Measurements from ENCODE around the gene ZNF550. TPM values are rescaled to one million over a fixed set of nuclear protein-coding genes. Genes with fewer than 3 reads are reported as not detected.

The ZNF550 gene
- total RNA-seq, 1 donor from 2014 or later, result 15.7 TPM

DNA sequence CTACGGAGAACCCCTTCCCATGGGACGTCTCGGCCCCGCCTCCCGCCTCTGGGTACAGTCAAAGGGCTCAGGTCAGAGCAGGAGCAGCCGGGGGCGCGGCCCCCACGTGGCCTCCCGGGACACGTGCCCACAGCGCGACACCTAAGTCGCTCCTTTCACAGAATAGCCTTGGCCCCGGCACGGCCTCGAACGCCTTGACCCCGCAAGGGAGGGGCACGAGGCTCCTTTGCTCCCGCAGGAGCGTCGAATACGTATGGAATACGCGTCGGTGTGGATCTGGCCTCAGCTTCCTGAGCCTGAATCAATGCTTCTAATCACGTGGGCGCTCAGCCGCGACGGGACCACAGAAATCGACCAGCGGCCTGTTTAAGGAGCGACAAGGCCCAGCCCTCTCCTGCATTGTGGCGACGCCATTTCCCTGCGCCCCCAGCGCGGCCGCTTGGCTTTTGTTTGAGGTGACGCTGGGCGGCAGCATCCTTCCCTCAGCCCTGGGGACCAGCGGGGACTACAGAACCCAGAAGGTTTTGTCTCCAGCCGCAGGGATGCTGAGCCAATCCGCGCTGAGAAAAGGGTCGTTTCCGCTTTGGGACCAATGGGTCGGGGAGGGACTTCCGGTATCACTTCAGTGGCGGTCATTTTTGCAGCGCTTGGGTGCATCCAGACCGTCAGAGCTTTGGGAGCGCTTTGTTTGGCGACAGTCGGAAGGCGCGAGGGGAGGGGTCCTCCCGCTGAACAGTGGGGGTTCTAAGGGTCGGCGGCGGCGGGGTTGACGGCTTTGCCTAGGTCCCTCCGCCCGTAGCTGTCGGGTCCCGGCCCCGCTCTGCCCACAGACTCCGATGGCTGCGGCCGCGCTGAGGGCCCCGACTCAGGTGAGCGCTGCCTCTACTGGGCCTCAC is 24.1 kb upstream of the ZNF550 start, which contains the start of gene ZIK1:
Gene ZIK1 (plus strand): TSS at position 625 of the 896 bp plus-strand sequence. CDS start 212 bp downstream, at position 837.
- Mint-ChIP-seq H3K4me3 (ENCODE audit: low read depth) (peak within 1 kb of the TSS; percentile 94), H3K4me1 (ENCODE audit: low read depth) (peaks cover 8% of the 10 kb centered on the region), H3K27me3 (peaks cover 4% of the 10 kb centered on the region), H3K36me3 (ENCODE audit: insufficient read depth) (peaks cover 50% of the 10 kb centered on the region), H3K27ac (peak within 1 kb of the TSS; percentile 92), H3K9me3 (ENCODE audit: low read depth) (peaks cover 54% of the 10 kb centered on the region)
- peak; percentile 76 for DNase-seq (ENCODE audit: low spot score, unreplicated experiment)
- TF ChIP-seq, protein P1, sequence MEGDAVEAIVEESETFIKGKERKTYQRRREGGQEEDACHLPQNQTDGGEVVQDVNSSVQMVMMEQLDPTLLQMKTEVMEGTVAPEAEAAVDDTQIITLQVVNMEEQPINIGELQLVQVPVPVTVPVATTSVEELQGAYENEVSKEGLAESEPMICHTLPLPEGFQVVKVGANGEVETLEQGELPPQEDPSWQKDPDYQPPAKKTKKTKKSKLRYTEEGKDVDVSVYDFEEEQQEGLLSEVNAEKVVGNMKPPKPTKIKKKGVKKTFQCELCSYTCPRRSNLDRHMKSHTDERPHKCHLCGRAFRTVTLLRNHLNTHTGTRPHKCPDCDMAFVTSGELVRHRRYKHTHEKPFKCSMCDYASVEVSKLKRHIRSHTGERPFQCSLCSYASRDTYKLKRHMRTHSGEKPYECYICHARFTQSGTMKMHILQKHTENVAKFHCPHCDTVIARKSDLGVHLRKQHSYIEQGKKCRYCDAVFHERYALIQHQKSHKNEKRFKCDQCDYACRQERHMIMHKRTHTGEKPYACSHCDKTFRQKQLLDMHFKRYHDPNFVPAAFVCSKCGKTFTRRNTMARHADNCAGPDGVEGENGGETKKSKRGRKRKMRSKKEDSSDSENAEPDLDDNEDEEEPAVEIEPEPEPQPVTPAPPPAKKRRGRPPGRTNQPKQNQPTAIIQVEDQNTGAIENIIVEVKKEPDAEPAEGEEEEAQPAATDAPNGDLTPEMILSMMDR (IDR thresholded peaks at IDR 0.05; ENCODE audit: unreplicated experiment), result peak; percentile 8

DNA sequence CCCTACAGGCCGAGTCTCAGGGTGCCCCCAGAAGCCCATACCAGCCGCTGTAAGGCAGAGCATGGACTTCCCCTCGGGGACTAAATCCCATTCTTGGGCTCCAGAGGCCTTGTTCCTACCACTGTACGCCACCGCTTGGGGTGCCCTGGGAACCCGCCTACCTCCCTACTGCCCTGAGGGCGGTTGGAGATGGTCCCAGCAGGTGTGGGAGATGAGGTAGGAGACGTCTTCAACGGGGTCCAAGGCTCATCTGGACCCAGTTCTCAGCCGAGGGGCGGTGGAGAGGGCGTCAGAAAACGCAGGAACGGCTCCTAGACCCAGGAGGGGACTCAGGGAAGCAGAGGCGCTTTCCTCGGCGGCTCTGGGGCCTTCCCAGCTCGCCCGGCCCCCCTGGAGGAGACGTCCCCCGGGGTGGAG is 23.4 kb upstream of the ZNF550 start:
- Mint-ChIP-seq H3K27me3 (peaks cover 4% of the 10 kb centered on the region), H3K4me1 (ENCODE audit: low read depth) (peaks cover 9% of the 10 kb centered on the region), H3K27ac (no peak overlapping the region), H3K9me3 (ENCODE audit: low read depth) (peaks cover 49% of the 10 kb centered on the region), H3K36me3 (ENCODE audit: insufficient read depth) (peaks cover 45% of the 10 kb centered on the region), H3K4me3 (ENCODE audit: low read depth) (peak overlapping the region; percentile 21)
- no peak for DNase-seq (ENCODE audit: low spot score, unreplicated experiment)
- TF ChIP-seq, protein P1 (IDR thresholded peaks at IDR 0.05; ENCODE audit: unreplicated experiment), result no peak

DNA sequence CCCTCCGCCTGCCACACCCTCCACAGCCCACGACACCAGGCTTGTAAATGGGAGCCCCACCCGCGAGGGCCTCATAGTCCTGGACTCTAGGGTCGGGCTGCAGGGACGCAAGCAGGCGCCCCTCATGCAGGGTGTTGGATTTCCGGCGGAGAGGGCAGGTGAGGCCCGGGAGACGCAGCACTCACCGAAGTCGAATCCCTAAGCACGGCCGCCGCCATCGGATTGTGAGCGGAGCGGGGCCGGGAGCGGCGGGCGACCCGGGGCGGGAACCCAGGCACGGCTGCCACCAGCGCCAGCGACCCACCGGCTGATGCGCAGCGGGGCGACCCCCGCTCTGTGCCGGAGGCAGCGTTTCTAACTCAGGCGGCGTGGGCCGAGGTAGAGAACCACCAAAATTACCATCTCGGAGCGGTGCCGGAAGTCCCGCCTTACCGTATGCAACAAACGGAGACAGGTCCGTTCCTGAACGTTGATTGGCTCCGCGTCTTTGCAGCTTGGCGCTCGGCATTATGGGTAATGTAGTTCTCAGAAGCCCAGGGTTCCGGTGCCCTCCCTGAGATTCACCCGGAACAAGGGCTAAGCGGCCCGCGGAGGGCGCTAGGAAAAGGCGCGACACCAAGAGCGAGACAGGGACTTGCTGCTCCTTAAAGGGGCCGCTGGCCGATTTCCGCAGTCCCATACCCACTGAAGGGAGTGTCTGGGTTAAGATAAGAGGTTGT is 19.0 kb upstream of the ZNF550 start, which contains the start of gene ZNF416:
Gene ZNF416 (minus strand): TSS at position 425 of the 719 bp plus-strand sequence. CDS start 207 bp downstream, at position 218.
- H3K27me3 Mint-ChIP-seq, result peaks cover 4% of the 10 kb centered on the region

DNA sequence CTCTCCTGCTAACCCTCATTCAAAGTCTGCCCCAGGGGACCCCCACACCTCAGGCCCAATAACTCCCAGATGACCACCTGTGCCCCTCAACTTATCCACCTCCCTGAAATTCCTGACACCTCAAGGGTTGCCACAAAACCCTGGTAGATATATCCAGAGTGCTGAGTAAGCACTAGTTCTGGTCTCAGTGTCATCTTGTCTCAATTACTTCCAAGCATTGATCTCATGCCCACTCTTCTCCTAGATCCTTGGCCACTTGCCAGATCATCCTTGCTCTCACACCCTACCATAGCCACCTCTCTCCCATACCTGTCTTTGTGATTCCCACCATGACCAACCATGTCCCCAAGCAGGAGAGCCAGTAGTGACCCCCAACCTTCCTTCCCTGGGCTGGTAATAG is 17.0 kb upstream of the ZNF550 start:
- H3K9me3 Mint-ChIP-seq (ENCODE audit: low read depth), result peaks cover 66% of the 10 kb centered on the region
- peak overlapping the region; percentile 50 for H3K4me3 Mint-ChIP-seq (ENCODE audit: low read depth)
- TF ChIP-seq, protein P1 (IDR thresholded peaks at IDR 0.05; ENCODE audit: unreplicated experiment), result no peak
- peaks cover 8% of the 10 kb centered on the region for H3K4me1 Mint-ChIP-seq (ENCODE audit: low read depth)
- DNase-seq (ENCODE audit: low spot score, unreplicated experiment), result no peak
- H3K36me3 Mint-ChIP-seq (ENCODE audit: insufficient read depth), result peaks cover 64% of the 10 kb centered on the region
- H3K27ac Mint-ChIP-seq, result peak overlapping the region; percentile 44
- no peaks in the 10 kb centered on the region for H3K27me3 Mint-ChIP-seq

More for the DNA sequence above, 19.0 kb upstream of the ZNF550 start, which contains the start of gene ZNF416:
- peak within 1 kb of the TSS; percentile 82 for H3K4me3 Mint-ChIP-seq (ENCODE audit: low read depth)
- TF ChIP-seq, protein P1 (IDR thresholded peaks at IDR 0.05; ENCODE audit: unreplicated experiment), result peak; percentile 29
- H3K4me1 Mint-ChIP-seq (ENCODE audit: low read depth), result peaks cover 8% of the 10 kb centered on the region
- H3K9me3 Mint-ChIP-seq (ENCODE audit: low read depth), result peaks cover 54% of the 10 kb centered on the region
- peak; percentile 88 for DNase-seq (ENCODE audit: low spot score, unreplicated experiment)
- peak within 1 kb of the TSS; percentile 59 for H3K27ac Mint-ChIP-seq
- peaks cover 50% of the 10 kb centered on the region for H3K36me3 Mint-ChIP-seq (ENCODE audit: insufficient read depth)

DNA sequence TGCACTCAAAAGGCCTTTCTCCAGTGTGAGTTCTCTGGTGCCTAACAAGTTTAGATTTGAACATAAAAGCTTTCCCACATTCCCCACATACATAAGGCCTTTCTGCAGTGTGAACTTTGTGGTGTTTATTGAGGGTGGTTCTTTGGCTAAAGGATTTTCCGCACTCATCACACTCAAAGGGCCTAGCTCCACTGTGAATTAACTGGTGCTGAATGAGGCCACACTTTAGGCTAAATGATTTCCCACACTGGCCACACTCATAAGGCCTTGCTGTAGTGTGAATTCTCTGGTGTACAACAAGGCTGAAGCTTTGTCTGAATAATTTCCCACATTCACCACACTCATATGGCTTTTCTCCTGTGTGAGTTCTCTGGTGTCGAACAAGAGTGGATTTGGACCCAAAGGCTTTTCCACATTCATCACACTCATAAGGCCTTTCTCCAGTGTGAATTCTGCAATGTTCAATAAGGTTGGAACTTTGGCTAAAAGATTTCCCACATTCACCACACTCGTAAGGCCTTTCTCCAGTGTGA is 12.8 kb upstream of the ZNF550 start:
- H3K4me3 Mint-ChIP-seq (ENCODE audit: low read depth), result no peak overlapping the region
- H3K4me1 Mint-ChIP-seq (ENCODE audit: low read depth), result peaks cover 2% of the 10 kb centered on the region
- no peaks in the 10 kb centered on the region for H3K27me3 Mint-ChIP-seq
- H3K9me3 Mint-ChIP-seq (ENCODE audit: low read depth), result peaks cover 75% of the 10 kb centered on the region
- no peak overlapping the region for H3K27ac Mint-ChIP-seq
- DNase-seq (ENCODE audit: low spot score, unreplicated experiment), result no peak
- H3K36me3 Mint-ChIP-seq (ENCODE audit: insufficient read depth), result peaks cover 72% of the 10 kb centered on the region
- TF ChIP-seq, protein P1 (IDR thresholded peaks at IDR 0.05; ENCODE audit: unreplicated experiment), result no peak

Measured in progenitor cell of endocrine pancreas (in vitro differentiated cells).